ENCODE results near the gene CANT1. TPM values are rescaled to one million over a fixed set of nuclear protein-coding genes. Genes with fewer than 3 reads are reported as not detected.
A peak's percentile ranks its signal among the peaks of the same experiment; 100 is the strongest.

Gene CANT1
- total and polyA plus RNA-seq, 2 of the 13 experiments (the other 11 are each of a cell fraction or from before 2014, with no cell fraction given) = 34.1 to 42.1 TPM

GRCh38 chr17:78951967-78952551 is 57.5 kb downstream of the CANT1 start (continued):
- no peak for TF ChIP-seq CEBPZ (IDR thresholded peaks at IDR 0.05; ENCODE audit: low read length)
- TF ChIP-seq KAT8 (CRISPR knock-in tag; IDR thresholded peaks at IDR 0.05) = no peak
- no peak for TF ChIP-seq MTA3 (CRISPR knock-in tag; IDR thresholded peaks at IDR 0.05)
- peak; percentile 50; the same call in 1 of the 2 replicates for TF ChIP-seq ZNF441 (CRISPR knock-in tag; IDR thresholded peaks at IDR 0.05; ENCODE audit: borderline replicate concordance)
- TF ChIP-seq SAP130 (CRISPR knock-in tag; IDR thresholded peaks at IDR 0.05; ENCODE audit: low read depth) = peak; percentile 60
- peak; percentile 53 for TF ChIP-seq PATZ1 (CRISPR knock-in tag; IDR thresholded peaks at IDR 0.05)
- TF ChIP-seq XBP1 (CRISPR knock-in tag; IDR thresholded peaks at IDR 0.05) = no peak
- no peak for TF ChIP-seq ZBTB1 (CRISPR knock-in tag; IDR thresholded peaks at IDR 0.05; ENCODE audit: borderline replicate concordance)
- TF ChIP-seq AFF4 (CRISPR knock-in tag; IDR thresholded peaks at IDR 0.05) = no peak
- TF ChIP-seq SMAD9 (CRISPR knock-in tag; IDR thresholded peaks at IDR 0.05) = no peak
